Activated T-cell treated with anti-CD3 and anti-CD28 coated beads, Interleukin-2, amount 50 U/mL, for 24 hours (primary cell): Measurements from ENCODE around the gene MAST4.
A peak's percentile ranks its signal among the peaks of the same experiment; 100 is the strongest.

ENCODE experiments used
- DNase-seq: peaks from one replicate; pipeline ENCODE4 v3.0.0-alpha.2; 2020
- H3K27ac Mint-ChIP-seq: 2 replicates; pipeline ENCODE4 v1.8.0; 2020; ENCODE audit warnings: mild to moderate bottlenecking, mixed read lengths
- H3K27me3 Mint-ChIP-seq: 2 replicates; pipeline ENCODE4 v1.8.0; 2020; ENCODE audit warnings: mixed read lengths
- H3K36me3 Mint-ChIP-seq: 2 replicates; pipeline ENCODE4 v1.8.0; 2020; ENCODE audit warnings: low read depth, mixed read lengths
- H3K4me1 Mint-ChIP-seq: 2 replicates; pipeline ENCODE4 v1.8.0; 2020; ENCODE audit warnings: low read depth, mixed read lengths
- H3K4me3 Mint-ChIP-seq: 2 replicates; pipeline ENCODE4 v1.8.0; 2020; ENCODE audit warnings: mild to moderate bottlenecking, moderate library complexity, mixed read lengths
- H3K9me3 Mint-ChIP-seq: 2 replicates; pipeline ENCODE4 v1.8.0; 2020; ENCODE audit warnings: mixed read lengths

Gene MAST4

GRCh38 chr5:67029481-67029880 lies 433.3 kb downstream of the MAST4 start:
- H3K27me3 Mint-ChIP-seq = no peaks in the 10 kb centered on the region
- no peaks in the 10 kb centered on the region for H3K9me3 Mint-ChIP-seq
- no peaks in the 10 kb centered on the region for H3K36me3 Mint-ChIP-seq
- H3K4me1 Mint-ChIP-seq = peaks cover 78% of the 10 kb centered on the region
- H3K27ac Mint-ChIP-seq = no peak overlapping the region
- no peak for DNase-seq
- H3K4me3 Mint-ChIP-seq = no peak overlapping the region

GRCh38 chr5:67030289-67031056 lies 434.3 kb downstream of the MAST4 start:
- Mint-ChIP-seq H3K9me3 (no peaks in the 10 kb centered on the region), H3K36me3 (no peaks in the 10 kb centered on the region), H3K4me1 (peaks cover 86% of the 10 kb centered on the region), H3K27me3 (no peaks in the 10 kb centered on the region), H3K4me3 (no peak overlapping the region), H3K27ac (peak overlapping the region; percentile 96)
- no peak for DNase-seq

GRCh38 chr5:67031057-67031443 lies 434.9 kb downstream of the MAST4 start:
- Mint-ChIP-seq H3K4me1 (peaks cover 87% of the 10 kb centered on the region), H3K27ac (peak overlapping the region; percentile 96), H3K36me3 (no peaks in the 10 kb centered on the region), H3K27me3 (no peaks in the 10 kb centered on the region), H3K9me3 (no peaks in the 10 kb centered on the region), H3K4me3 (peak overlapping the region; percentile 41)
- no peak for DNase-seq

GRCh38 chr5:67031692-67032091 lies 435.5 kb downstream of the MAST4 start:
- Mint-ChIP-seq H3K4me1 (peaks cover 84% of the 10 kb centered on the region), H3K4me3 (peak overlapping the region; percentile 49)

GRCh38 chr5:67032921-67033664 lies 436.9 kb downstream of the MAST4 start:
- Mint-ChIP-seq H3K9me3 (no peaks in the 10 kb centered on the region), H3K4me1 (peaks cover 85% of the 10 kb centered on the region), H3K27ac (peak overlapping the region; percentile 96), H3K27me3 (no peaks in the 10 kb centered on the region), H3K36me3 (no peaks in the 10 kb centered on the region), H3K4me3 (no peak overlapping the region)
- DNase-seq = no peak

More at GRCh38 chr5:67031692-67032091, 435.5 kb downstream of the MAST4 start:
- Mint-ChIP-seq H3K27me3 (no peaks in the 10 kb centered on the region), H3K27ac (peak overlapping the region; percentile 96), H3K36me3 (no peaks in the 10 kb centered on the region), H3K9me3 (no peaks in the 10 kb centered on the region)
- no peak for DNase-seq

- Mint-ChIP-seq H3K4me1 (peaks cover 84% of the 10 kb centered on the region), H3K27ac (peak overlapping the region; percentile 57), H3K36me3 (no peaks in the 10 kb centered on the region), H3K27me3 (no peaks in the 10 kb centered on the region), H3K9me3 (no peaks in the 10 kb centered on the region), H3K4me3 (no peak overlapping the region)
- DNase-seq = no peak
Measured at GRCh38 chr5:67033880-67034651, 437.9 kb downstream of the MAST4 start.

- no peak overlapping the region for H3K4me3 Mint-ChIP-seq
- H3K27ac Mint-ChIP-seq = no peak overlapping the region
- H3K9me3 Mint-ChIP-seq = no peaks in the 10 kb centered on the region
- H3K36me3 Mint-ChIP-seq = peaks cover 2% of the 10 kb centered on the region
- DNase-seq = no peak
- no peaks in the 10 kb centered on the region for H3K27me3 Mint-ChIP-seq
- peaks cover 83% of the 10 kb centered on the region for H3K4me1 Mint-ChIP-seq
Measured at GRCh38 chr5:67035098-67035740, 439.0 kb downstream of the MAST4 start.

- H3K4me3 Mint-ChIP-seq = no peak overlapping the region
- no peak overlapping the region for H3K27ac Mint-ChIP-seq
- H3K27me3 Mint-ChIP-seq = no peaks in the 10 kb centered on the region
- no peaks in the 10 kb centered on the region for H3K9me3 Mint-ChIP-seq
- H3K4me1 Mint-ChIP-seq = peaks cover 68% of the 10 kb centered on the region
- peaks cover 5% of the 10 kb centered on the region for H3K36me3 Mint-ChIP-seq
- no peak for DNase-seq
Measured at GRCh38 chr5:67037171-67037570, 441.0 kb downstream of the MAST4 start.

GRCh38 chr5:67038817-67039603 lies 442.8 kb downstream of the MAST4 start:
- Mint-ChIP-seq H3K4me1 (peaks cover 50% of the 10 kb centered on the region), H3K27me3 (no peaks in the 10 kb centered on the region), H3K36me3 (peaks cover 5% of the 10 kb centered on the region), H3K27ac (peak overlapping the region; percentile 17), H3K9me3 (no peaks in the 10 kb centered on the region), H3K4me3 (no peak overlapping the region)
- DNase-seq = no peak

GRCh38 chr5:67042176-67043003 lies 446.2 kb downstream of the MAST4 start:
- Mint-ChIP-seq H3K27me3 (no peaks in the 10 kb centered on the region), H3K27ac (no peak overlapping the region), H3K9me3 (no peaks in the 10 kb centered on the region), H3K4me1 (peaks cover 23% of the 10 kb centered on the region), H3K36me3 (peaks cover 5% of the 10 kb centered on the region), H3K4me3 (no peak overlapping the region)
- DNase-seq = no peak

GRCh38 chr5:67043796-67044511 lies 447.8 kb downstream of the MAST4 start:
- Mint-ChIP-seq H3K4me3 (no peak overlapping the region), H3K4me1 (peaks cover 13% of the 10 kb centered on the region), H3K36me3 (peaks cover 5% of the 10 kb centered on the region), H3K9me3 (no peaks in the 10 kb centered on the region), H3K27ac (no peak overlapping the region), H3K27me3 (no peaks in the 10 kb centered on the region)
- DNase-seq = no peak

GRCh38 chr5:67045816-67046740 lies 449.9 kb downstream of the MAST4 start:
- Mint-ChIP-seq H3K36me3 (peaks cover 2% of the 10 kb centered on the region), H3K4me1 (peaks cover 21% of the 10 kb centered on the region), H3K9me3 (no peaks in the 10 kb centered on the region), H3K27ac (no peak overlapping the region), H3K4me3 (no peak overlapping the region), H3K27me3 (no peaks in the 10 kb centered on the region)
- no peak for DNase-seq
